Nephron progenitor cell (in vitro differentiated cells): ENCODE results near the gene GALNT2.

Source experiments
- DNase-seq: peaks from one replicate; pipeline ENCODE4 v3.0.0; 2021
- H3K27ac Mint-ChIP-seq: 2 replicates; pipeline ENCODE4 v1.8.0; 2021; ENCODE audit warnings: mild to moderate bottlenecking, moderate library complexity, mixed read lengths
- H3K27me3 Mint-ChIP-seq: 2 replicates; pipeline ENCODE4 v1.8.0; 2021; ENCODE audit warnings: mild to moderate bottlenecking, low read depth, mixed read lengths; ENCODE audit not compliant: poor library complexity
- H3K36me3 Mint-ChIP-seq: 2 replicates; pipeline ENCODE4 v1.8.0; 2021; ENCODE audit warnings: low read depth, mixed read lengths
- H3K4me1 Mint-ChIP-seq: 2 replicates; pipeline ENCODE4 v1.8.0; 2021; ENCODE audit warnings: mixed read lengths
- H3K4me3 Mint-ChIP-seq: 2 replicates; pipeline ENCODE4 v1.8.0; 2021; ENCODE audit warnings: mild to moderate bottlenecking, moderate library complexity, mixed read lengths
- H3K9me3 Mint-ChIP-seq: 2 replicates; pipeline ENCODE4 v1.8.0; 2021; ENCODE audit warnings: mild to moderate bottlenecking, moderate library complexity, mixed read lengths
- CTCF ChIP-seq: fragments of 200-600 bp; sonication (generic); IDR thresholded peaks from 2 replicates; pipeline ENCODE4 v1.5.0; 2021; ENCODE audit warnings: antibody characterized with exemption

GALNT2 gene

GRCh38 chr1:230237805-230238204 lies 170.8 kb downstream of the GALNT2 start:
- Mint-ChIP-seq H3K9me3 (peaks cover 18% of the 10 kb centered on the region), H3K4me3 (no peak overlapping the region)

DNA sequence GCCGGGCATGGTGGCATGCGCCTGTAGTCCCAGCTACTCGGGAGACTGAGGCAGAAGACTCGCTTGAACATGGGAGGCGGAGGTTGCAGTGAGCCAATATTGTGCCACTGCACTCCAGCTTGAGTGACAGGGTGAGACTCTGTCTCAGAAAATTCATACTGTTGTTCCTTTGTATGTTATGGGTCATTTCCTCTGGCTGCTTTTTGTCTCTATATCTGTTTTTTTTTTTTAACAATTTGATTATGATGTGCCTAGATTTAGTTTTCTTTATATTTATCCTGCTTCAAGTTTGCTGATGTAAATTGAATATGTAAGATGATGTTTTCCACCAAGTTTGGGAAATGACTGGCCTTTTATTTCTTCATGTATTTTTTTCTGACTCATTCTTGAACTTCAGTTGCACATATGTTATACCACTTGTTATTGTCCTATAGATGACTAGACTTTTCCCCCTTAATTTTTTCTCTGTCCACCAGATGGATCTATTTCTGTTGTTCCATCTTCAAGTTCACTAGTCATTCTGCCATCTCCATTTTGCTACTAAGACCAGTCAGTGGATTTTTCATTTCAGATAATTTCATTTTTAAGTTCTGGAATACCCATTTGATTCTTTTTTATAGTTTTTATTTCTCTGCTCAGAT lies 173.5 kb downstream of the GALNT2 start:
- no peak overlapping the region for H3K27ac Mint-ChIP-seq
- peaks cover 41% of the 10 kb centered on the region for H3K4me1 Mint-ChIP-seq
- peaks cover 18% of the 10 kb centered on the region for H3K9me3 Mint-ChIP-seq
- no peak overlapping the region for H3K4me3 Mint-ChIP-seq
- no peaks in the 10 kb centered on the region for H3K27me3 Mint-ChIP-seq
- TF ChIP-seq CTCF, result no peak
- DNase-seq, result no peak
- peaks cover 47% of the 10 kb centered on the region for H3K36me3 Mint-ChIP-seq

More at GRCh38 chr1:230237805-230238204, 170.8 kb downstream of the GALNT2 start:
- Mint-ChIP-seq H3K27me3 (peaks cover 4% of the 10 kb centered on the region), H3K4me1 (peaks cover 31% of the 10 kb centered on the region), H3K36me3 (peaks cover 40% of the 10 kb centered on the region), H3K27ac (no peak overlapping the region)
- TF ChIP-seq CTCF, result no peak
- DNase-seq, result no peak

DNA sequence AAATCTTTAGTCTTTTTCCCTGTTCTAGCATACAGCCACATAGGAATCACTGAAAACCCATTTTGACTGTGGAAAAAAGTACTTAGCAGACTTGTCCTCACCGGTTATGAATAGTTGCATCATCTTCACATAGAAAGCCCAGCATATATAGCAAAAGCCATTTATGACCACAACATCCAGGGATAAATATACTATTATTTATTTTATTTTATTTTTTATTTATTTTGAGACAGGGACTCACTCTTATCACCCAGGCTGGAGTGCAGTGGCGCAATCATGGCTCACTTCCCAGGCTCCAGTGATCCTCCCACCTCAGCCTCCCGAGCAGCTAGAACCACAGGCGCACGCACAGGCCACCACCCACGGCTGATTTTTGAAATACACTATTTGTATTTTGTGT lies 175.3 kb downstream of the GALNT2 start:
- H3K36me3 Mint-ChIP-seq, result peaks cover 59% of the 10 kb centered on the region
- no peak for DNase-seq
- H3K27me3 Mint-ChIP-seq, result peaks cover 2% of the 10 kb centered on the region
- H3K9me3 Mint-ChIP-seq, result peaks cover 18% of the 10 kb centered on the region
- TF ChIP-seq CTCF, result no peak
- H3K4me1 Mint-ChIP-seq, result peaks cover 27% of the 10 kb centered on the region
- H3K4me3 Mint-ChIP-seq, result no peak overlapping the region
- H3K27ac Mint-ChIP-seq, result no peak overlapping the region

- Mint-ChIP-seq H3K4me3 (no peak overlapping the region), H3K27me3 (peaks cover 3% of the 10 kb centered on the region), H3K4me1 (peaks cover 33% of the 10 kb centered on the region), H3K9me3 (peaks cover 18% of the 10 kb centered on the region), H3K36me3 (peaks cover 59% of the 10 kb centered on the region), H3K27ac (no peak overlapping the region)
- TF ChIP-seq CTCF, result no peak
- DNase-seq, result no peak
Measured at GRCh38 chr1:230243146-230243545, 176.1 kb downstream of the GALNT2 start.

DNA sequence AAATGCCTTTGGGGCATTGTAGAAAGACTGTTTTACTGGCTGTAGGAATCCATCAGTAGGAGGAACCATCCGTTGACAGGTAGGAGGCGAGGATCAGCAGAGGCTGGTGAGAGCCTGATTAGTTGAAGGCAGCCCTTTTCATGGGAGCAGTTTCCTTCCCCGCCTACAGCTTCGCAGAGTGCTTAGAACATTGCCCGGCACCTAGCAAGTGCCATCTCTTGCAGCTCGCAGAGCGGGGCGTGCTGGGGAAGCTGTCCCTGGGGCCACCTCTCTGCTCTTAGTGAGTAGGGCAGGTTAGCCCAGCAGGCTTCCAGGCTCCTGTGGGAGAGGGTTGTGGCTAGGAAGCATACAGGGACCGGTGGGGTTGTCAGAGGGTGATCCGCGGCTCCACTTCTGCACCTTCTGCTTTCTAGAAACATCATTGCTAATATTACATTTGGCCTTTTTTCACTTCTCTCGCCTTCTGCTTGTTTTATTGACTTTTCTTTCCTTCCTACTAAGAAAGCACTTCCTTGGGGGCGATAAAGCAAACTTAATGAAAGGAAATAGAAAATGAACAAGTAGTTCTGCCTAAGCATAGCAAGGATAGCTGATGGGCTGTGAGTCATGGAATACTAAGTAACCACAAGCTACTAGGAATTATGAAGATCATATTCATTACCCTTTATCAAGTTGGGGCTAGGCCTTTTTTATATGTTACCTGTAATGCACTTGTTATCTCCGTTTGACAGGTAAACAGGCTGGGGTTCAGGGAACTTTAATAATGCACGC lies 176.7 kb downstream of the GALNT2 start:
- no peak for TF ChIP-seq CTCF
- H3K9me3 Mint-ChIP-seq, result peaks cover 18% of the 10 kb centered on the region
- H3K4me1 Mint-ChIP-seq, result peaks cover 39% of the 10 kb centered on the region
- no peak overlapping the region for H3K4me3 Mint-ChIP-seq
- peaks cover 61% of the 10 kb centered on the region for H3K36me3 Mint-ChIP-seq
- no peak overlapping the region for H3K27ac Mint-ChIP-seq
- DNase-seq, result no peak
- peaks cover 8% of the 10 kb centered on the region for H3K27me3 Mint-ChIP-seq
